PC-9 (cell line): ENCODE measurements around the gene RDH14.

ENCODE experiments used
- CTCF ChIP-seq: fragments of 200-600 bp; sonication (generic); conservative IDR thresholded peaks from 2 replicates; pipeline ENCODE4 v1.6.1; 2017; ENCODE audit warnings: mixed run types, antibody characterized with exemption, mild to moderate bottlenecking, moderate library complexity
- EZH2 ChIP-seq: fragments of 200-600 bp; sonication (generic); IDR thresholded peaks from 2 replicates; pipeline ENCODE4 v1.8.0; 2017; ENCODE audit warnings: antibody characterized with exemption, low read depth

- TF ChIP-seq CTCF (no peak), EZH2 (no peak)
Measured at GRCh38 chr2:18517386-18517785, 43.1 kb downstream of the RDH14 start.
